OCI-LY7 (cell line): ENCODE measurements around the gene VPS35. TPM values are rescaled to one million over a fixed set of nuclear protein-coding genes. Genes with fewer than 3 reads are reported as not detected.
A peak's percentile ranks its signal among the peaks of the same experiment; 100 is the strongest.
"Not testable (repeated sequence)": the region's sequence is repeated elsewhere in the genome, so short reads cannot be mapped to it uniquely, and the experiment has no call there.

ENCODE experiments used
- BruUV-seq: library from RNA; stranded (reverse); fragments of 400-500 nt; replicated peaks from 2 replicates; lab custom pipeline; 2021; lab: Mats Ljungman, UMichigan
- CTCF ChIA-PET: fragments of 300-600 bp; sonication (Branson Sonifier 250); formaldehyde crosslinking; loops from one replicate; lab custom pipeline; 2022; ENCODE audit warnings: antibody characterized with exemption; ENCODE audit not compliant: unreplicated experiment; lab: Charles Lee
- POLR2A ChIA-PET: fragments of 300-600 bp; sonication (Branson Sonifier 250); formaldehyde crosslinking; loops from one replicate; lab custom pipeline; 2022; ENCODE audit warnings: antibody characterized with exemption; lab: Charles Lee
- DNase-seq: peaks from one replicate; pipeline ENCODE4 v3.0.0-alpha.2; 2015; ENCODE audit warnings: low spot score
- H2AFZ ChIP-seq: fragments of 200-600 bp; sonication (generic), shearing (Covaris generic); 2 replicates; pipeline ENCODE4 v1.6.1; 2014; ENCODE audit warnings: mild to moderate bottlenecking, antibody characterized with exemption, low read length, moderate library complexity
- H3K27ac ChIP-seq: fragments of 200-600 bp; sonication (generic); 2 replicates; pipeline ENCODE4 v1.5.1; 2014; ENCODE audit warnings: mixed run types, low read depth, mild to moderate bottlenecking, moderate library complexity, low read length, inconsistent platforms; ENCODE audit not compliant: poor library complexity, severe bottlenecking
- H3K36me3 ChIP-seq: fragments of 200-600 bp; sonication (generic); 2 replicates; pipeline ENCODE4 v1.6.1; 2014; ENCODE audit warnings: mild to moderate bottlenecking, antibody characterized with exemption, low read length, moderate library complexity, mixed read lengths; ENCODE audit not compliant: insufficient read depth
- H3K4me1 ChIP-seq: fragments of 200-600 bp; sonication (generic); 2 replicates; pipeline ENCODE4 v1.5.1; 2014; ENCODE audit warnings: mild to moderate bottlenecking, low read length; ENCODE audit not compliant: insufficient read depth, poor library complexity, severe bottlenecking
- H3K4me2 ChIP-seq: fragments of 200-600 bp; sonication (generic); 2 replicates; pipeline ENCODE4 v1.6.1; 2014; ENCODE audit warnings: mild to moderate bottlenecking, low read length
- H3K4me3 ChIP-seq: fragments of 200-600 bp; sonication (generic); 2 replicates; pipeline ENCODE4 v1.5.1; 2014; ENCODE audit warnings: mild to moderate bottlenecking, low read depth, low read length; ENCODE audit not compliant: poor library complexity, severe bottlenecking
- H3K79me2 ChIP-seq: fragments of 200-600 bp; sonication (generic); 2 replicates; pipeline ENCODE4 v1.6.1; 2016; ENCODE audit warnings: low read depth, mild to moderate bottlenecking, low read length, moderate library complexity, mixed read lengths; ENCODE audit not compliant: insufficient read depth
- H3K9me2 ChIP-seq: fragments of 200-600 bp; sonication (generic); 2 replicates; pipeline ENCODE4 v1.6.1; 2016; ENCODE audit warnings: mild to moderate bottlenecking, low read length, mixed read lengths; ENCODE audit not compliant: insufficient read depth
- H3K9me3 ChIP-seq: fragments of 200-600 bp; sonication (generic); 2 replicates; pipeline ENCODE4 v1.6.1; 2014; ENCODE audit warnings: mild to moderate bottlenecking, mixed run types, low read length, mixed read lengths
- H4K20me1 ChIP-seq: fragments of 200-600 bp; sonication (generic); 2 replicates; pipeline ENCODE4 v1.6.1; 2014; ENCODE audit warnings: mild to moderate bottlenecking, antibody characterized with exemption, low read length, moderate library complexity, mixed read lengths; ENCODE audit not compliant: insufficient read depth
- CTCF ChIP-seq: fragments of 200-600 bp; sonication (generic); conservative IDR thresholded peaks from 2 replicates; pipeline ENCODE4 v1.5.1; 2014; ENCODE audit warnings: mild to moderate bottlenecking, antibody characterized with exemption, low read length, moderate library complexity, mixed read lengths
- EZH2phosphoT487 ChIP-seq: fragments of 200-600 bp; sonication (generic); IDR thresholded peaks from 2 replicates; pipeline ENCODE4 v1.6.1; 2018; ENCODE audit warnings: low read depth, borderline replicate concordance, mild to moderate bottlenecking, mixed run types, antibody characterized with exemption, low read length, moderate library complexity, mixed read lengths
- intact Hi-C: fragments of 100-400 bp; cut with micrococcal nuclease; formaldehyde crosslinking; loops from one replicate; pipeline ENCODE4 v1.10.0; 2022; ENCODE audit not compliant: unreplicated experiment
- total RNA-seq, 2 experiments: library from RNA; depleted of rRNA in 1 of 2; stranded (reverse); fragments of >200 nt in 1 of 2; shearing (Covaris generic) in 1 of 2; gene quantifications; 2 replicates each; pipeline ENCODE4 v1.2.3, GENCODE V29; 2014 to 2022

The VPS35 gene
- total RNA-seq, 2 experiments from 2014 or later = 64.6 to 100 TPM

GRCh38 chr16:46681867-46682266 is 7.1 kb downstream of the VPS35 start:
- H3K9me2 ChIP-seq, DNase-seq, H3K4me3 ChIP-seq, CTCF ChIA-PET, intact Hi-C loops, H3K9me3 ChIP-seq, H3K27ac ChIP-seq, H3K4me2 ChIP-seq, H2AFZ ChIP-seq, H3K4me1 ChIP-seq, BruUV-seq: not testable (repeated sequence)
- POLR2A ChIA-PET = interaction anchor here (0.5 to 0.6 kb wide), 2 partner anchors 12 to 920 kb away, joined by 3 to 4 read pairs; no protein-coding TSS in a partner anchor
- peaks cover 47% of the 10 kb centered on the region for H3K79me2 ChIP-seq
- peaks cover 55% of the 10 kb centered on the region for H3K36me3 ChIP-seq
- peaks cover 24% of the 10 kb centered on the region; the same call in 1 of the 2 replicates for H4K20me1 ChIP-seq

- H2AFZ ChIP-seq, H3K4me3 ChIP-seq, DNase-seq, H3K9me3 ChIP-seq, H3K9me2 ChIP-seq, H4K20me1 ChIP-seq, H3K27ac ChIP-seq, intact Hi-C loops, H3K4me1 ChIP-seq, CTCF ChIA-PET, H3K4me2 ChIP-seq: not testable (repeated sequence)
- H3K36me3 ChIP-seq = peaks cover 92% of the 10 kb centered on the region
- peaks cover 13% of the 10 kb centered on the region; the same call in 1 of the 2 replicates for H3K79me2 ChIP-seq
- POLR2A ChIA-PET = interaction anchor here (0.6 to 2.5 kb wide), 9 partner anchors 10 to 826 kb away, joined by 3 to 7 read pairs (median 4); partner anchors contain the start of gene ORC6
- TSS peak; percentile 26 for BruUV-seq
Measured at GRCh38 chr16:46677943-46678342, 11.0 kb downstream of the VPS35 start.

GRCh38 chr16:46673320-46674013 is 15.5 kb downstream of the VPS35 start:
- H3K27ac ChIP-seq = no peak overlapping the region
- no peak overlapping the region for H3K4me3 ChIP-seq
- no peaks in the 10 kb centered on the region for H3K79me2 ChIP-seq
- H2AFZ ChIP-seq = no peak overlapping the region
- H4K20me1 ChIP-seq = no peaks in the 10 kb centered on the region
- BruUV-seq = no TSS peak
- POLR2A ChIA-PET = interaction anchor here (0.6 to 3.1 kb wide), 6 partner anchors 11 to 173 kb away, joined by 3 to 15 read pairs (median 4); no protein-coding TSS in a partner anchor
- H3K36me3 ChIP-seq = peaks cover 90% of the 10 kb centered on the region
- peak; percentile 78 for DNase-seq
- no peaks in the 10 kb centered on the region for H3K4me1 ChIP-seq
- TF ChIP-seq CTCF (peak; percentile 99), EZH2phosphoT487 (no peak)
- H3K9me2 ChIP-seq = no peaks in the 10 kb centered on the region
- no peaks in the 10 kb centered on the region for H3K9me3 ChIP-seq
- intact Hi-C loops = loop anchor here (1.0 to 5.0 kb wide), 4 partner anchors 15 to 254 kb away; no protein-coding TSS in a partner anchor
- CTCF ChIA-PET = interaction anchor here (0.5 to 1.1 kb wide), 4 partner anchors 116 to 243 kb away, joined by 3 to 4 read pairs (median 3); no protein-coding TSS in a partner anchor
- no peak overlapping the region for H3K4me2 ChIP-seq
